AG04449 (cell line): ENCODE results near the gene CLGN.

ENCODE experiments used
- CTCF ChIA-PET: fragments of 350-600 bp; formaldehyde crosslinking; extraction: SDS; loops from one replicate; lab custom pipeline; 2021; ENCODE audit warnings: antibody characterized with exemption; lab: Yijun Ruan, JAX
- POLR2A ChIA-PET: fragments of 400-600, 350-600 bp; formaldehyde crosslinking; extraction: SDS; loops from one replicate; lab custom pipeline; 2020; ENCODE audit warnings: antibody characterized with exemption, inconsistent platforms; lab: Yijun Ruan, JAX
- DNase-seq: peaks from one replicate; pipeline ENCODE4 v3.0.0-alpha.2; 2010; ENCODE audit warnings: low read depth, low spot score
- H3K4me3 ChIP-seq: 2 replicates; pipeline ENCODE4 v1.5.1; 2011; ENCODE audit warnings: low read depth, mild to moderate bottlenecking, control low read depth, low read length
- CTCF ChIP-seq: IDR thresholded peaks from one replicate; pipeline ENCODE4 v1.5.1; 2011; ENCODE audit warnings: mild to moderate bottlenecking, moderate library complexity, low read length, control low read depth, inconsistent platforms; ENCODE audit not compliant: insufficient read depth; ENCODE audit errors: missing control alignments

Gene CLGN

GRCh38 chr4:140395668-140396067, 31.8 kb downstream of the CLGN start:
- POLR2A ChIA-PET = no interaction called here
- no peak for DNase-seq
- no peak overlapping the region for H3K4me3 ChIP-seq
- no peak for TF ChIP-seq CTCF
- CTCF ChIA-PET = no interaction called here

- ChIA-PET POLR2A (no interaction called here), CTCF (no interaction called here)
- H3K4me3 ChIP-seq = no peak overlapping the region
- DNase-seq = no peak
- TF ChIP-seq CTCF = no peak
Observed at GRCh38 chr4:140388015-140388414, 39.4 kb downstream of the CLGN start.

GRCh38 chr4:140382732-140383131, 44.7 kb downstream of the CLGN start:
- ChIA-PET CTCF (interaction anchor here (1.4 kb wide), 1 partner anchor 22 kb away, joined by 5 read pairs; no protein-coding TSS in a partner anchor), POLR2A (interaction anchor here (0.7 kb wide), 1 partner anchor 8 kb away, joined by 3 read pairs; no protein-coding TSS in a partner anchor)
- H3K4me3 ChIP-seq = no peak overlapping the region
- no peak for DNase-seq
- no peak for TF ChIP-seq CTCF

- POLR2A ChIA-PET = interaction anchor here (0.6 to 1.5 kb wide), 5 partner anchors 9 to 565 kb away, joined by 3 to 4 read pairs (median 3); partner anchors contain the start of genes ELMOD2 and TBC1D9
- CTCF ChIA-PET = interaction anchor here (1.0 to 4.2 kb wide), 3 partner anchors 14 to 234 kb away, joined by 3 to 38 read pairs (median 3); no protein-coding TSS in a partner anchor
- peak overlapping the region; percentile 76 for H3K4me3 ChIP-seq
- no peak for DNase-seq
- no peak for TF ChIP-seq CTCF
Observed at GRCh38 chr4:140374130-140374477, 53.3 kb downstream of the CLGN start.

- peak; percentile 91 for DNase-seq
- POLR2A ChIA-PET = interaction anchor here (0.9 to 1.5 kb wide), 6 partner anchors 9 to 565 kb away, joined by 3 to 4 read pairs (median 3); partner anchors contain the start of genes ELMOD2 and TBC1D9
- TF ChIP-seq CTCF = no peak
- CTCF ChIA-PET = interaction anchor here (0.6 to 4.2 kb wide), 5 partner anchors 9 to 648 kb away, joined by 3 to 38 read pairs (median 3); no protein-coding TSS in a partner anchor
- peak within 1 kb of the TSS; percentile 76 for H3K4me3 ChIP-seq
Observed at GRCh38 chr4:140373328-140374129, 53.9 kb downstream of the CLGN start, which contains the start of gene SCOC. Gene SCOC, plus strand, starts transcription at chr4:140373646. Its CDS starts 5,525 bp downstream, at chr4:140379171.
